Activated effector memory CD4-positive, alpha-beta T cell treated with anti-CD3 and anti-CD28 coated beads, Interleukin-2, amount 50 U/mL, for 16 hours (primary cell): Measurements from ENCODE around the gene CSNK1G3.
"Not testable (repeated sequence)": the region's sequence is repeated elsewhere in the genome, so short reads cannot be mapped to it uniquely, and the experiment has no call there.

Experiments used
- DNase-seq: peaks from one replicate; pipeline ENCODE4 v3.0.0-alpha.2; 2020

The CSNK1G3 gene

GRCh38 chr5:123561230-123561629 is 49.3 kb downstream of the CSNK1G3 start:
- DNase-seq: no peak

GRCh38 chr5:123571927-123572326 is 60.0 kb downstream of the CSNK1G3 start:
- no peak for DNase-seq

- DNase-seq: no peak
These were observed 66.4 kb downstream of the CSNK1G3 start for GRCh38 chr5:123578390-123578789.

GRCh38 chr5:123579410-123579809 is 67.4 kb downstream of the CSNK1G3 start:
- no peak for DNase-seq

- no peak for DNase-seq
These were observed 70.7 kb downstream of the CSNK1G3 start for GRCh38 chr5:123582550-123583285.

- DNase-seq: no peak
These were observed 73.9 kb downstream of the CSNK1G3 start for GRCh38 chr5:123585871-123586270.

GRCh38 chr5:123594434-123594833 is 82.5 kb downstream of the CSNK1G3 start:
- no peak for DNase-seq

- no peak for DNase-seq
These were observed 85.0 kb downstream of the CSNK1G3 start for GRCh38 chr5:123597018-123597417.

GRCh38 chr5:123598028-123598689 is 86.2 kb downstream of the CSNK1G3 start:
- no peak for DNase-seq

- no peak for DNase-seq
These were observed 87.2 kb downstream of the CSNK1G3 start for GRCh38 chr5:123599171-123599570.

- DNase-seq: no peak
These were observed 89.6 kb downstream of the CSNK1G3 start for GRCh38 chr5:123601610-123602009.

GRCh38 chr5:123605822-123606221 is 93.8 kb downstream of the CSNK1G3 start:
- DNase-seq: no peak

- no peak for DNase-seq
These were observed 98.2 kb downstream of the CSNK1G3 start for GRCh38 chr5:123610209-123610608.

- DNase-seq: no peak
These were observed 98.9 kb downstream of the CSNK1G3 start for GRCh38 chr5:123610665-123611405.

GRCh38 chr5:123611406-123611709 is 99.4 kb downstream of the CSNK1G3 start:
- no peak for DNase-seq

- no peak for DNase-seq
These were observed 105.6 kb downstream of the CSNK1G3 start for GRCh38 chr5:123617561-123617960.

- no peak for DNase-seq
These were observed 114.1 kb downstream of the CSNK1G3 start for GRCh38 chr5:123626051-123626450.

- DNase-seq: no peak
These were observed 117.0 kb downstream of the CSNK1G3 start for GRCh38 chr5:123628860-123629544.

- DNase-seq: no peak
These were observed 124.0 kb downstream of the CSNK1G3 start for GRCh38 chr5:123636006-123636405.

GRCh38 chr5:123637028-123637427 is 125.1 kb downstream of the CSNK1G3 start:
- not testable (repeated sequence) for DNase-seq

GRCh38 chr5:123639244-123639643 is 127.3 kb downstream of the CSNK1G3 start:
- DNase-seq: no peak

GRCh38 chr5:123645024-123645603 is 133.1 kb downstream of the CSNK1G3 start:
- no peak for DNase-seq

GRCh38 chr5:123647066-123647465 is 135.1 kb downstream of the CSNK1G3 start:
- DNase-seq: no peak
